Inflammatory macrophage treated with lipopolysaccharide for 1 hour (primary cell): ENCODE measurements around the gene PILRB.

Source experiments
- DNase-seq, 2 donors: peaks; one replicate each; pipeline ENCODE4 v3.0.0-alpha.2; 2020 to 2022

Gene PILRB

GRCh38 chr7:100411101-100411500 is 53.2 kb downstream of the PILRB start:
- DNase-seq = no peak

- peak in 1 of 2 donors; percentile 28 for DNase-seq
Observed at GRCh38 chr7:100413346-100413745, 55.4 kb downstream of the PILRB start.

- DNase-seq = no peak
Observed at GRCh38 chr7:100413889-100414288, 56.0 kb downstream of the PILRB start.

GRCh38 chr7:100415448-100415847 is 57.5 kb downstream of the PILRB start:
- no peak for DNase-seq
